T follicular helper cell (primary cell): ENCODE data around the gene LGALS1.

Experiments used
- DNase-seq: peaks from one replicate; pipeline ENCODE4 v3.0.0-alpha.2; 2020; ENCODE audit warnings: low read depth
- total RNA-seq, 2 experiments: gene quantifications; one replicate each; lab custom pipeline; 2026; lab: John Stamatoyannopoulos, UW

Gene LGALS1
- total RNA-seq = 15.3 to 49.0 reads per million in 2 experiments

DNA sequence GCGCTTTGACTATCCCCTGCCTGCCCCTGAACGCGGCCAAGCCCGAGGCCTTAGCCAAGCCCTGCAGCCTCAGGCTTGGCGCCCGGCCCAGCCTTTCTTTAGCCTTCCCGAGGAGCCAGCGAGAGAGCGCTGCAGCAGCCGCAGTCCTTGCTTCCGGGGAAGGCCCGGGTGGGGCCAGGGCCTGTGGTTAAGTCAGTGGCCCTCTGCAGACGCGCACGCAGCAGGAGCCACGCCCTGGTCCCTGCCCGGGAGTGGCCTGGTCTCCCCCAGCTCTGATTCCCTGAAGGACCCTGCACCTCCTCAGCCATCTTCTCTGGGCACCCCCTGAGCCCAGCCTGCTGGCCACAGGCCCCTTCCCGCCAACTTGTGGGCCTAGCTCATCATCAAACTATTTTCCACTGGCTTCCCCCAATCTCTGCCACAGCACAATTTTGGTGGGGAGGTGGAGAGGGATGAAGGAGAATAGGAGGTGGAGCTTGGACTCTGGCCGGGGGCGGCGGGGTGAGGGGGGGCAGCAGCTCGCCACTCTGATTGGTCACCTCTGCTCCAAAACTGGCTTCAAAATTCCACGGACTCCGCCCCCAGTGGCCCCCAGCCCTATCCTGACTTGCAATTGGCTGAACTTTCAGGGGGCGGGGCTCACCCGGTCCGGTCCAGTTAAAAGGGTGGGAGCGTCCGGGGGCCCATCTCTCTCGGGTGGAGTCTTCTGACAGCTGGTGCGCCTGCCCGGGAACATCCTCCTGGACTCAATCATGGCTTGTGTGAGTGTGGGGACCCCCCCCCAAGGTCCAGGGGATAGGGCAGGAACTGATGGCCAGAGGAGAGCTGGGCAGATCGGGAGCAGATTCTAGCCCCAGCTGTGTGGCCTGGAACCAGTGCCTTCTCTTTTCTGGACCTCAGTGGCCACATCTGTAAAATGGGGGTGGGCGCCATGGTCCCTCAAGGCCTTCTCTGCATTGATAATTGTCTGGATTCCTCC lies at the start of gene LGALS1:
Gene LGALS1, plus strand, starts transcription at position 686 of the 979 bp plus-strand sequence. Its CDS starts 67 bp downstream, at position 753.
- DNase-seq = peak; percentile 16

DNA sequence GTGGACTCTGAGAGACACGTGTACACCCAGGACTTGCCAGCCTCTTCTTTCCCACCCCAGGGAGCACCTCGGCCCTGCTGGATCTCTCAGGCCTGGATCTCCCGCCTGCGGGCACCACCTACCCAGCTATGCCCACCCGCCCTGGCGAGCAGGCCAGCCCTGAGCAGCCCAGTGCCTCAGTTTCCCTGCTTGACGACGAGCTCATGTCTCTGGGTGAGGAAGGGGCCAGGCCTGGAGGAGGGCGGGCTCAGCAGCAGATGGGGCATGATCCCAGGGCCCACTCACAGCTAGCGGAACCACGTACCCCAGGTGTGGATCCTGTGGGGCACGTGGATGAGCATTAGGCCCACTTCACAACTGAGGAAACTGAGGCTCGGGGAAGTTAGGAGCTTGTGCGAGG lies 49.7 kb upstream of the LGALS1 start:
- no peak for DNase-seq

- DNase-seq = no peak
These were observed 49.3 kb upstream of the LGALS1 start for GRCh38 chr22:37626144-37626543.

- DNase-seq = no peak
These were observed 48.8 kb upstream of the LGALS1 start for GRCh38 chr22:37626556-37627075.

DNA sequence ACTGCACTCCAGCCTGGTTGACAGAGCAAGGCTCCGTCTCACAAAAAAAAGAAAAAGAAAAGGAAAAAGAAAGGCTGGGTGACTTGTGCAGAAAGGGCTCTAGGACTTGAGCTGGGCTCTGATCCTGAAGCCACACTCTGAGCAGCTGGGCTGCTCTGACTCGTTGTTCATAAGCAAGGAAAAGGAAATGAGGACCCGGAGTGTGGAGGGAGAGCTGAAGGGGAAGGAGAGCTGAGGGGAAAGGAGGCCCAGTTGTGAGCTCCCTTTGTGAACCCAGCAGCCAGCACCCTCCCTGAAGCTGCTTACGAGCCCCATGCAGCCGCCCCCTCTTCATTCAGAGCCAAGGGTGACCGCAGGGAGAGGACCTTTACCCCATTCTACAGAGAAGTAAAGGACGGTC lies 48.3 kb upstream of the LGALS1 start:
- DNase-seq = no peak

GRCh38 chr22:37627545-37627944 lies 47.9 kb upstream of the LGALS1 start:
- no peak for DNase-seq

- no peak for DNase-seq
These were observed 46.6 kb upstream of the LGALS1 start for GRCh38 chr22:37628830-37629229.

DNA sequence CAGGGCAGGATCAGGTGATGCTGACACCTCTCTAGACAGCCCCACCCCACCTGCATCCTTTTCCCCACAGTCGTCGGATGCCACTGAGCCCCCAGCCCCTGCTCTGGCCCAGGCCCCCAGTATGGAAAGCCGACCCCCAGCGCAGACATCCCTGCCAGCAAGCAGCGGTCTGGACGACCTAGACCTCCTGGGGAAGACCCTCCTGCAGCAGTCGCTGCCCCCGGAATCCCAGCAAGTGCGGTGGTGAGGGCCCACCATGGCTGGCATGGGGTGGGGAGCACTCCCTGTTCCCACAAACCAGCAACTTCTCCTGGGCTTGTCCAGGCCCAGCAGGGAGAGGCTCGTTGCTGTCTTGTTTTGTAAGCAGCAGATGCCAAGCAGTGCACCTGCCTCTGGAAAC lies 45.5 kb upstream of the LGALS1 start:
- DNase-seq = no peak

DNA sequence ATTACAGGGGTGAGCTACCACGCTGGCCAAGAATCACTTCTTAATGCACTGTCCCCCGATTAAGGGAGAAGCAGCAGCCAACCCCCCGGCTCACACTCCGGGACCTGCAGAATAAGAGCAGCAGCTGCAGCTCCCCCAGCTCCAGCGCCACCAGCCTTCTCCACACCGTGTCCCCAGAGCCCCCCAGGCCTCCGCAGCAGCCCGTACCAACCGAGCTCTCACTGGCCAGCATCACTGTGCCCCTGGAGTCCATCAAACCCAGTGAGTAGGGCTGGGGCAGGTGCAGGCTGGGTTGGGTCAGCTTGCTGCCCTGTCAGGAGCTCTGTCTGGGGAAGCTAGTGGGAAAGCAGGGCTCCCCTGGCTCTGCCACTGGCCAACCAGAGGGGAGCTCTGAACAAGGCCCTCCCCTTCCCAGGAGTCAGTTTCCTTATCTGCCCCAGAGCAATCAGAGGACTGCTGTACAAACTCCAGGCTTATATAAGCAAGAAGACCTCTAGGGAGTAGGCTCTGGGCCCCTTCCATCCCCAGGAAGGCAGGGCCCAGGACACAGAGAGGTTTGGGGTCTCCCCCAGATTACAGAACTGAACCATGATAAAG lies 44.5 kb upstream of the LGALS1 start:
- DNase-seq = no peak

DNA sequence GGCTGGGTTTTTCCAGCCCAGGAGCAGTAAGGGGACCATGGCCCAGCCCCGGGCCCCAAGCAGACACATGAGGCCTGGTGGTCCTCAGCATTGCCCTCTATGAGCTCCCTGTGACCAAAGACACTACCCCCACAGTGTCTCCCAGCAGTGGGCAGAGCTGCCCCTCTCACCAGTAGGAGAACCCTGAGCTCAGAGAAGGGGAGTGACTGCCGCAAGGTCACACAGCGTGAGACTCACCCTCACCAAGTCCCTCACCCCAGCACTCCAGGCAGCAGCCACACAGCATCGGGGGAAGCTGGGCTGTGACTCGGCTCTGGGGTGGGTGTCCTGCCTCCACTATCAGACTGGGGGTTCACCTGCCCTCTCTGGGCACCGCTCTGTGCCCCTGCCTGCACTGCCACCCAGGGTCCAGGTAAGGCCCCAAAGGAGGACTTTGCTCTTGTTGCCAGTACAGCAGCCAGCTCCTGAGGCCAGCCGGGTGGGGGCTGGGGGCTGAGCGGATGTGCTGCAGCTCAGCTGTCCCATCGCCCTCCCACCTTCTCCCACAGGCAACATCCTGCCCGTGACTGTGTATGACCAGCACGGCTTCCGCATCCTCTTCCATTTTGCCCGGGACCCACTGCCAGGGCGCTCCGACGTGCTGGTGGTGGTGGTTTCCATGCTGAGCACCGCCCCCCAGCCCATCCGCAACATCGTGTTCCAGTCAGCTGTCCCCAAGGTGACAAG lies 43.8 kb upstream of the LGALS1 start:
- DNase-seq = no peak

GRCh38 chr22:37632174-37633088 lies 43.0 kb upstream of the LGALS1 start:
- DNase-seq = no peak

- no peak for DNase-seq
These were observed 42.3 kb upstream of the LGALS1 start for GRCh38 chr22:37633089-37633624.

DNA sequence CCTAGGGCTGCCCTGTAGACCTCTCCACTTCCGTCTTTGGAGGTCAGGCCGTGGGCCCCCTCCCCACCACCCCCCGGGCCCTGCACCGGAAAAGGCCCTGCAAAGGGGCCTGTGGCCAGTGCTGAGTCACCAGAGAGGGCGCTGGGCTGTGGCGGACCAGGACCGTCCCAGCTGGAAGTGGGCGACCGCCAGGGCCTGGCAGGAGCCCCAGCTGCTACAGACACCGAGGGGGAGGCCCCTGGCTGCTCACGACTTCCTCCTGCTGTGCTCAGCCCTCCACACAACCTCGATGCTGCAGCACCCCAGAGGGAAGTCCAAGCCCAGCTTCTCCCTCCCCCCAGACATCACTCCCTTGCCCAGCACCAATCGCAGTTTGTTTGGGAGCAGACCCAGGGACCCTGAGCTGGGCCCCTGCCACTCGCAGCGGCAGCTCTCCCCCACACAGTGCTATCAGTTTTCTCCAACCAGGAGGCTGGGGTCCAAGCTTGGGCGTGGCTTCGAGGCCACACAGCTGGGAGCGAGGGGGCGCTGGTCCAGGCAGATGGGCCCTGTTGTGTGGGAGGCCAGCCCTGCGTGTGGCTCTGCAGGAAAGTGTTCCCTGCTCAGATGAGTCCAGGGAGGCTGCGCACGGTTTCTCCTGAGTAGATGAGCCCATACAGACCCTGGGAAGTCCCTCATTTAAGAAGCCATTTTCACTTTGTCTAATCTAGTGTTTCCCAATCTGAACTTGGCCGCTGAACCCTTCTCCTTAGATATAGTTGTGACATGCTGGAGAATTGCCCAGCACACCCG lies 41.6 kb upstream of the LGALS1 start:
- no peak for DNase-seq

DNA sequence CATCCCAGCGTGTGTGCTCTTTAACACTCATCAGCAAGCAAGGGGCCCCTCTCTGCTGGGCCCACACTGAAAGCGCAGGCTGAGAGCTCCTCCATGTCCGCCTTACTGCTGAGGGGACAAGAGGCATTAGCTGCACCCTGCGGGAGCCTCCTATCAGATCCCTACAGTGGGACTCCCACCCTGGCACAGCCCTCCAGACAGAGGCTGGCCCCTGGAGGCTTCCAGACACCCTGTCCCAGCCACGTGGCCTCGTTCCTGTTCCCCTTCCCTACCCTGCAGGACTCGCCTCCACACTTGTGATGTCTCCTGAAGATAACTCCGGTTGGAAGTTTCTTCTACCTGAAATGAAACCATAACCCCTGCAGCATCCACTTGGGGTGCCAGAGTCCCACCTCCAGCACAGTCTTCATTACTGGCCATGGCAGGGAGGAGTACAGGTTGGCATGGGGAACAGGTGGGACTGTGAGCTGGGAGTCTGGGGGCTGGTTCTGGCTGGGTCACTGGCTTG lies 41.0 kb upstream of the LGALS1 start:
- no peak for DNase-seq

GRCh38 chr22:37635157-37635556 lies 40.3 kb upstream of the LGALS1 start:
- no peak for DNase-seq

GRCh38 chr22:37636186-37636948 lies 39.1 kb upstream of the LGALS1 start:
- no peak for DNase-seq

DNA sequence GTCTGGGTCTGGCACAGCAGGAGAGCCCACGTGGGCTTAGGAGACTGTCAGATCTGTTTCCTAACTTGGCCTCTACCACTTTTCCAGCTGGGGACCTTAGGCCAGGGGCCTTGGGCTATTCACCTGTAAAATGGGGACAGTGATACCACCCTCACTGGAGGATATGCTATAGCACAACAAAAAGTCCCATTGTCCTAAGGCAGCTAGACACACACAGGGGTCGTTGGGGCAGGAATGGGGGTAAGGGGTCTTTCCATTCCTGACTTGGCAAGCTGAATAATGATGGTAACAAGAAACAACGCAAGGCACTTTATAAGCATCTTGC lies 38.5 kb upstream of the LGALS1 start:
- no peak for DNase-seq

- DNase-seq = no peak
These were observed 36.9 kb upstream of the LGALS1 start for GRCh38 chr22:37638391-37639069.
